SK-N-SH (cell line): Measurements from ENCODE around the gene AQP5. TPM values are rescaled to one million over a fixed set of nuclear protein-coding genes. Genes with fewer than 3 reads are reported as not detected.

Experiments
- CTCF ChIA-PET: fragments of 300-600, 350-600 bp; formaldehyde crosslinking; extraction: SDS; loops from one replicate; lab custom pipeline; 2021; lab: Yijun Ruan, JAX
- POLR2A ChIA-PET: fragments of 350-600 bp; sonication (Branson Sonifier 250); formaldehyde crosslinking; extraction: SDS; loops from one replicate; lab custom pipeline; 2020; ENCODE audit warnings: antibody characterized with exemption, inconsistent platforms; lab: Yijun Ruan, JAX
- DNase-seq: peaks from one replicate; pipeline ENCODE4 v3.0.0; 2012
- H2AFZ ChIP-seq: fragments of 200-600 bp; sonication (generic); 2 replicates; pipeline ENCODE4 v1.8.1; 2016; ENCODE audit warnings: antibody characterized with exemption, mild to moderate bottlenecking, low read depth
- H3F3A ChIP-seq: fragments of 200-600 bp; sonication (generic); replicated peaks from 2 replicates; pipeline ENCODE3; 2016; ENCODE audit warnings: antibody characterized with exemption, mild to moderate bottlenecking; ENCODE audit not compliant: insufficient read depth
- H3K27ac ChIP-seq, 2 experiments: fragments of 200-500 bp in 1 of 2; fragments of 200-600 bp in 1 of 2; sonication (Bioruptor generic) in 1 of 2; sonication (generic), shearing (Covaris generic) in 1 of 2; 2 replicates each; pipeline versions ENCODE4 v1.5.1 to v1.6.1; 2014 to 2016; ENCODE audit warnings: low read depth in 2 of 2, inconsistent platforms in 1 of 2, low read length in 1 of 2, mild to moderate bottlenecking in 1 of 2, mixed read lengths in 1 of 2
- H3K27me3 ChIP-seq: fragments of 200-600 bp; sonication (generic), shearing (Covaris generic); 2 replicates; pipeline ENCODE4 v1.6.1; 2016; ENCODE audit warnings: mixed run types; ENCODE audit not compliant: insufficient read depth
- H3K36me3 ChIP-seq, 2 experiments: fragments of 200-500 bp in 1 of 2; fragments of 200-600 bp in 1 of 2; sonication (Bioruptor generic) in 1 of 2; sonication (generic) in 1 of 2; replicated peaks in 1 of 2; 2 replicates each; pipeline versions ENCODE3 to v1.5.1; 2014 to 2016; ENCODE audit warnings: low read length in 1 of 2, mild to moderate bottlenecking in 1 of 2; ENCODE audit not compliant: insufficient read depth in 2 of 2, control insufficient read depth in 1 of 2
- H3K4me1 ChIP-seq, 2 experiments: fragments of 200-500 bp in 1 of 2; fragments of 200-600 bp in 1 of 2; sonication (Bioruptor generic) in 1 of 2; sonication (generic), shearing (Covaris generic) in 1 of 2; 2 replicates each; pipeline versions ENCODE4 v1.5.1 to v1.6.1; 2014 to 2016; ENCODE audit warnings: low read depth in 1 of 2, low read length in 1 of 2, mixed run types in 1 of 2; ENCODE audit not compliant: insufficient read depth in 2 of 2, control insufficient read depth in 1 of 2
- H3K4me2 ChIP-seq: fragments of 200-600 bp; sonication (generic), shearing (Covaris generic); 2 replicates; pipeline ENCODE4 v1.6.1; 2017; ENCODE audit warnings: mixed run types
- H3K4me3 ChIP-seq, 2 experiments: fragments of 200-500 bp in 1 of 2; fragments of 200-600 bp in 1 of 2; sonication (Bioruptor generic) in 1 of 2; sonication (generic), shearing (Covaris generic) in 1 of 2; 2 replicates each; pipeline versions ENCODE4 v1.5.1 to v1.8.1; 2014 to 2016; ENCODE audit warnings: low read depth in 2 of 2, inconsistent platforms in 1 of 2, low read length in 1 of 2, mild to moderate bottlenecking in 1 of 2, mixed read lengths in 1 of 2, moderate library complexity in 1 of 2
- H3K79me2 ChIP-seq: fragments of 200-600 bp; sonication (generic); 2 replicates; pipeline ENCODE4 v1.8.1; 2017; ENCODE audit warnings: mild to moderate bottlenecking; ENCODE audit not compliant: insufficient read depth
- H3K9ac ChIP-seq: fragments of 200-600 bp; sonication (generic); 2 replicates; pipeline ENCODE4 v1.6.1; 2017; ENCODE audit warnings: mixed run types
- H3K9me2 ChIP-seq: fragments of 200-600 bp; sonication (generic); 2 replicates; pipeline ENCODE4 v1.6.1; 2017; ENCODE audit warnings: mixed run types
- H3K9me3 ChIP-seq: fragments of 200-600 bp; sonication (generic); 2 replicates; pipeline ENCODE4 v1.6.1; 2017; ENCODE audit warnings: mixed run types, mild to moderate bottlenecking, moderate library complexity
- H4K20me1 ChIP-seq: fragments of 200-600 bp; sonication (generic); 2 replicates; pipeline ENCODE4 v1.6.1; 2017; ENCODE audit warnings: mild to moderate bottlenecking, mixed run types; ENCODE audit not compliant: insufficient read depth
- ELF1 ChIP-seq: IDR thresholded peaks from 2 replicates; pipeline ENCODE4 v1.4.0; 2012
- EZH2phosphoT487 ChIP-seq: fragments of 200-600 bp; sonication (generic); IDR thresholded peaks from 2 replicates; pipeline ENCODE4 v1.6.1; 2017; ENCODE audit warnings: low read depth, mixed run types, mild to moderate bottlenecking, antibody characterized with exemption, moderate library complexity, borderline replicate concordance
- FOSL2 ChIP-seq: IDR thresholded peaks from 2 replicates; pipeline ENCODE4 v1.4.0; 2012; ENCODE audit warnings: low read depth, mild to moderate bottlenecking, moderate library complexity, borderline replicate concordance
- FOXJ3 ChIP-seq: sonication (generic); formaldehyde crosslinking; IDR thresholded peaks from 2 replicates; pipeline ENCODE4 v1.5.1; 2020; ENCODE audit warnings: mild to moderate bottlenecking, missing genetic modification reagents
- FOXM1 ChIP-seq: IDR thresholded peaks from 2 replicates; pipeline ENCODE4 v1.4.0; 2012; ENCODE audit warnings: low read depth, mild to moderate bottlenecking
- IRF3 ChIP-seq: fragments of 150-350 bp; IDR thresholded peaks from 2 replicates; pipeline ENCODE4 v1.6.1; 2016; ENCODE audit warnings: mild to moderate bottlenecking, low read depth, low read length
- NFIC ChIP-seq: IDR thresholded peaks from 2 replicates; pipeline ENCODE4 v1.4.0; 2012; ENCODE audit warnings: borderline replicate concordance
- NRF1 ChIP-seq: IDR thresholded peaks from 2 replicates; pipeline ENCODE4 v1.6.1; 2012; ENCODE audit warnings: low read depth, mild to moderate bottlenecking, low read length
- PBX3 ChIP-seq: IDR thresholded peaks from 2 replicates; pipeline ENCODE4; 2012
- RAD21 ChIP-seq: IDR thresholded peaks from 2 replicates; pipeline ENCODE4 v1.6.1; 2012; ENCODE audit warnings: mild to moderate bottlenecking, low read length
- RFX5 ChIP-seq: IDR thresholded peaks from 2 replicates; pipeline ENCODE4 v1.6.1; 2012; ENCODE audit warnings: mild to moderate bottlenecking, improper control_type of control experiment, low read length
- RXRA ChIP-seq: IDR thresholded peaks from 2 replicates; pipeline ENCODE4 v1.4.0; 2012; ENCODE audit warnings: low read depth, mild to moderate bottlenecking, borderline replicate concordance
- TAF1 ChIP-seq: IDR thresholded peaks from 2 replicates; pipeline ENCODE4 v1.6.1; 2012; ENCODE audit warnings: low read depth, mild to moderate bottlenecking, low read length, moderate library complexity, borderline replicate concordance
- TCF12 ChIP-seq: IDR thresholded peaks from 2 replicates; pipeline ENCODE4 v1.4.0; 2012
- TEAD4 ChIP-seq: IDR thresholded peaks from 2 replicates; pipeline ENCODE4 v1.4.0; 2012; ENCODE audit warnings: mild to moderate bottlenecking, borderline replicate concordance; ENCODE audit not compliant: insufficient read depth
- YY1 ChIP-seq: IDR thresholded peaks from 2 replicates; pipeline ENCODE4 v1.4.0; 2012; ENCODE audit warnings: low read depth, mild to moderate bottlenecking
- ZBTB33 ChIP-seq: IDR thresholded peaks from 2 replicates; pipeline ENCODE4 v1.4.0; 2012; ENCODE audit warnings: low read depth, borderline replicate concordance
- WGBS: methylation state at CpG from one replicate; pipeline ENCODE4 v1.1.6; 2017; ENCODE audit warnings: low lambda C conversion rate; 5-methylcytosine and 5-hydroxymethylcytosine counted together
- polyA plus RNA-seq, 3 experiments: library from polyadenylated mRNA; depleted of rRNA; stranded (reverse); fragments of >200 nt; gene quantifications; 2 replicates each; pipeline ENCODE4 v1.2.3, GENCODE V29; 2012
- TF ChIP-seq, protein P1 (sequence below): IDR thresholded peaks from 2 replicates; pipeline ENCODE4 v1.4.0; 2012; ENCODE audit warnings: low read depth
- TF ChIP-seq, protein P2 (sequence below): IDR thresholded peaks from 2 replicates; pipeline ENCODE4 v1.4.0; 2012; ENCODE audit warnings: low read depth, borderline replicate concordance

The AQP5 gene
- polyA plus RNA-seq, 1 of the 3 experiments (the other 2 are of a cell fraction), result 0.10 TPM

GRCh38 chr12:49937639-49938300, 23.9 kb upstream of the AQP5 start:
- no peak overlapping the region for H3K4me3 ChIP-seq
- H3F3A ChIP-seq, result no peaks in the 10 kb centered on the region
- no peak overlapping the region for H3K9ac ChIP-seq
- H3K4me2 ChIP-seq, result no peak overlapping the region
- no peak overlapping the region for H2AFZ ChIP-seq
- H3K9me3 ChIP-seq, result no peaks in the 10 kb centered on the region
- 82% methylated on average over 8 of the region's 8 CpGs for WGBS
- no peaks in the 10 kb centered on the region for H4K20me1 ChIP-seq
- no peaks in the 10 kb centered on the region for H3K79me2 ChIP-seq
- DNase-seq, result no peak
- H3K36me3 ChIP-seq, result no peaks in the 10 kb centered on the region
- H3K27ac ChIP-seq, result no peak overlapping the region
- H3K9me2 ChIP-seq, result no peaks in the 10 kb centered on the region
- H3K4me1 ChIP-seq, result peaks cover 3 to 5% of the 10 kb centered on the region in 2 experiments; a peak in 2 of 4 replicates
- TF ChIP-seq ZBTB33, result no peak
- TF ChIP-seq YY1, result no peak
- no peak for TF ChIP-seq RAD21
- TF ChIP-seq RFX5, result no peak
- TF ChIP-seq PBX3, result no peak
- TF ChIP-seq, protein P1, sequence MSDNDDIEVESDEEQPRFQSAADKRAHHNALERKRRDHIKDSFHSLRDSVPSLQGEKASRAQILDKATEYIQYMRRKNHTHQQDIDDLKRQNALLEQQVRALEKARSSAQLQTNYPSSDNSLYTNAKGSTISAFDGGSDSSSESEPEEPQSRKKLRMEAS, result no peak
- no peak for TF ChIP-seq NRF1
- POLR2A ChIA-PET, result no interaction called here
- no peaks in the 10 kb centered on the region for H3K27me3 ChIP-seq
- CTCF ChIA-PET, result interaction anchor here (0.6 to 12.0 kb wide), 7 partner anchors 9 to 175 kb away, joined by 3 to 90 read pairs (median 3); no protein-coding TSS in a partner anchor

GRCh38 chr12:49939307-49939706, 22.4 kb upstream of the AQP5 start:
- H3K27ac ChIP-seq, result no peak overlapping the region
- peaks cover 0 to 3% of the 10 kb centered on the region in 2 experiments; a peak in 1 of 4 replicates for H3K4me1 ChIP-seq
- no peaks in the 10 kb centered on the region for H4K20me1 ChIP-seq
- H3K4me2 ChIP-seq, result no peak overlapping the region
- no peaks in the 10 kb centered on the region for H3K79me2 ChIP-seq
- no peaks in the 10 kb centered on the region for H3F3A ChIP-seq
- no peaks in the 10 kb centered on the region for H3K9me2 ChIP-seq
- ChIA-PET POLR2A (interaction anchor here (0.6 kb wide), 1 partner anchor 348 kb away, joined by 3 read pairs; no protein-coding TSS in a partner anchor), CTCF (interaction anchor here (0.6 to 2.0 kb wide), 4 partner anchors 25 to 116 kb away, joined by 3 to 7 read pairs (median 4); no protein-coding TSS in a partner anchor)
- H3K9ac ChIP-seq, result no peak overlapping the region
- no peak for DNase-seq
- no peak overlapping the region for H2AFZ ChIP-seq
- no peak overlapping the region for H3K4me3 ChIP-seq
- H3K36me3 ChIP-seq, result no peaks in the 10 kb centered on the region
- no peaks in the 10 kb centered on the region for H3K27me3 ChIP-seq
- H3K9me3 ChIP-seq, result no peaks in the 10 kb centered on the region
- TF ChIP-seq RXRA (no peak), PBX3 (no peak), TEAD4 (no peak), ELF1 (no peak), IRF3 (no peak), FOSL2 (no peak), EZH2phosphoT487 (no peak), TAF1 (no peak), TCF12 (no peak), FOXM1 (no peak), NFIC (no peak), YY1 (no peak), FOXJ3 (CRISPR knock-in tag) (no peak), RFX5 (no peak)
- TF ChIP-seq, protein P2, sequence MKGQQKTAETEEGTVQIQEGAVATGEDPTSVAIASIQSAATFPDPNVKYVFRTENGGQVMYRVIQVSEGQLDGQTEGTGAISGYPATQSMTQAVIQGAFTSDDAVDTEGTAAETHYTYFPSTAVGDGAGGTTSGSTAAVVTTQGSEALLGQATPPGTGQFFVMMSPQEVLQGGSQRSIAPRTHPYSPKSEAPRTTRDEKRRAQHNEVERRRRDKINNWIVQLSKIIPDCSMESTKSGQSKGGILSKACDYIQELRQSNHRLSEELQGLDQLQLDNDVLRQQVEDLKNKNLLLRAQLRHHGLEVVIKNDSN, result no peak
